Thoracic aorta (tissue), 2 donors: ENCODE results near the gene TMSB4X. TPM values are rescaled to one million over a fixed set of nuclear protein-coding genes. Genes with fewer than 3 reads are reported as not detected.
"Not testable (repeated sequence)": the region's sequence is repeated elsewhere in the genome, so short reads cannot be mapped to it uniquely, and the experiment has no call there.

Source experiments
- ATAC-seq: fragments of 150-250 bp; one replicate; pipeline ENCODE4 v1.8.0; 2017; ENCODE audit warnings: low read depth; ENCODE audit not compliant: insufficient number of reproducible peaks, low FRiP score
- DNase-seq: peaks from one replicate; pipeline ENCODE4 v3.0.0-alpha.2; 2020; ENCODE audit warnings: low spot score
- H3K27ac ChIP-seq, 2 donors: fragments of 200-600 bp; sonication (generic); 1 replicate in 1 of 2; 2 replicates in 1 of 2; pipeline ENCODE4 v1.5.1; 2016; ENCODE audit warnings: mild to moderate bottlenecking in 2 of 2, moderate library complexity in 2 of 2
- H3K27me3 ChIP-seq: fragments of 200-600 bp; sonication (generic); replicated peaks from 2 replicates; pipeline ENCODE4 v1.6.0; 2016; ENCODE audit warnings: mild to moderate bottlenecking; ENCODE audit not compliant: insufficient read depth
- H3K36me3 ChIP-seq: fragments of 200-600 bp; sonication (generic); one replicate; pipeline ENCODE4 v1.5.1; 2016
- H3K4me1 ChIP-seq, 2 donors: fragments of 200-600 bp; sonication (generic); 1 replicate in 1 of 2; 2 replicates in 1 of 2; pipeline versions ENCODE4 v1.5.1 to v1.6.0; 2016; ENCODE audit warnings: low read depth in 2 of 2, mild to moderate bottlenecking in 1 of 2; ENCODE audit not compliant: control insufficient read depth in 1 of 2
- H3K4me3 ChIP-seq: fragments of 200-600 bp; sonication (generic); 2 replicates; pipeline ENCODE4 v1.5.1; 2016; ENCODE audit warnings: mild to moderate bottlenecking
- H3K9me3 ChIP-seq: fragments of 200-600 bp; sonication (generic); 2 replicates; pipeline ENCODE4 v1.5.1; 2016
- total RNA-seq, 2 donors: library from RNA; depleted of rRNA; stranded (reverse); fragments of >200 nt; gene quantifications; one replicate each; pipeline versions ENCODE4 v1.1.0 to v1.2.3, GENCODE V29; 2016
- TF ChIP-seq, protein P1 (sequence below): fragments of 200-600 bp; sonication (generic); IDR thresholded peaks from one replicate; pipeline ENCODE4 v1.5.1; 2019; ENCODE audit warnings: antibody characterized with exemption

Gene TMSB4X
- total RNA-seq, 2 donors from 2014 or later, result 3,886 to 3,920 TPM

DNA sequence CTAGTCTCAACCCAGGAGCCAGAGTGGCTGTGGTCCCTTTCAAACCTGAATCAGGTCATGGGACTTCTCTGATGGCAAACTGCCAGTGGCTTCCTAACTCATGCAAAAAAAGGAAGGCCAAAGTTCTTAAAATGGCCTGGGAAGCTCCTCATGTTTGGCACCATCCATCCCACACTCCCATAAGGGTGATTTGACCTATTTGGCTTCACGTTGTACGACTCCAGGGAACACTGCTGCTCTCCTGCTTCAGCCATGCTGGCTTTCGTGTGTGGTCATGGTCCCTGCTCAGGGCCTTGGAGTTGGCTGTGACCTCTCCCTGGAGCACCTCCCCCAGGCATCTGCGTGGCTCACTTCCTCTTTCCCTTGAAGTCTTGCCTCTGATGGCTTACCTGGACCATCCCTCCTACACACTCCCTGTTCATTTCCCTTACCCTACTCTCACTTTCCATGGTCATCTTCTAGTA, 12.8 kb upstream of the TMSB4X start:
- Histone ChIP-seq H3K27me3 (no peaks in the 10 kb centered on the region), H3K27ac (no peak overlapping the region), H3K36me3 (no peaks in the 10 kb centered on the region), H3K9me3 (no peaks in the 10 kb centered on the region), H3K4me1 (peaks cover 3 to 4% of the 10 kb centered on the region in 2 donors), H3K4me3 (no peak overlapping the region)
- ATAC-seq, result no peak
- no peak for DNase-seq
- TF ChIP-seq, protein P1, sequence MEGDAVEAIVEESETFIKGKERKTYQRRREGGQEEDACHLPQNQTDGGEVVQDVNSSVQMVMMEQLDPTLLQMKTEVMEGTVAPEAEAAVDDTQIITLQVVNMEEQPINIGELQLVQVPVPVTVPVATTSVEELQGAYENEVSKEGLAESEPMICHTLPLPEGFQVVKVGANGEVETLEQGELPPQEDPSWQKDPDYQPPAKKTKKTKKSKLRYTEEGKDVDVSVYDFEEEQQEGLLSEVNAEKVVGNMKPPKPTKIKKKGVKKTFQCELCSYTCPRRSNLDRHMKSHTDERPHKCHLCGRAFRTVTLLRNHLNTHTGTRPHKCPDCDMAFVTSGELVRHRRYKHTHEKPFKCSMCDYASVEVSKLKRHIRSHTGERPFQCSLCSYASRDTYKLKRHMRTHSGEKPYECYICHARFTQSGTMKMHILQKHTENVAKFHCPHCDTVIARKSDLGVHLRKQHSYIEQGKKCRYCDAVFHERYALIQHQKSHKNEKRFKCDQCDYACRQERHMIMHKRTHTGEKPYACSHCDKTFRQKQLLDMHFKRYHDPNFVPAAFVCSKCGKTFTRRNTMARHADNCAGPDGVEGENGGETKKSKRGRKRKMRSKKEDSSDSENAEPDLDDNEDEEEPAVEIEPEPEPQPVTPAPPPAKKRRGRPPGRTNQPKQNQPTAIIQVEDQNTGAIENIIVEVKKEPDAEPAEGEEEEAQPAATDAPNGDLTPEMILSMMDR, result no peak

- H3K27ac ChIP-seq, result not testable (repeated sequence)
Measured at GRCh38 chrX:12963210-12963850, 11.6 kb upstream of the TMSB4X start.

GRCh38 chrX:12965131-12965940, 9.6 kb upstream of the TMSB4X start:
- H3K36me3 ChIP-seq, result no peaks in the 10 kb centered on the region
- no peaks in the 10 kb centered on the region for H3K27me3 ChIP-seq
- TF ChIP-seq, protein P1, result no peak
- ATAC-seq (no peak), DNase-seq (no peak)
- H3K4me1 ChIP-seq, result peaks cover 0 to 3% of the 10 kb centered on the region in 2 donors
- H3K27ac ChIP-seq, result peak overlapping the region in 1 of 2 donors; percentile 28
- no peaks in the 10 kb centered on the region for H3K9me3 ChIP-seq
- no peak overlapping the region for H3K4me3 ChIP-seq

More at GRCh38 chrX:12963210-12963850, 11.6 kb upstream of the TMSB4X start:
- H3K36me3 ChIP-seq, H3K4me3 ChIP-seq, H3K27me3 ChIP-seq, H3K4me1 ChIP-seq, ATAC-seq, DNase-seq, H3K9me3 ChIP-seq: not testable (repeated sequence)

DNA sequence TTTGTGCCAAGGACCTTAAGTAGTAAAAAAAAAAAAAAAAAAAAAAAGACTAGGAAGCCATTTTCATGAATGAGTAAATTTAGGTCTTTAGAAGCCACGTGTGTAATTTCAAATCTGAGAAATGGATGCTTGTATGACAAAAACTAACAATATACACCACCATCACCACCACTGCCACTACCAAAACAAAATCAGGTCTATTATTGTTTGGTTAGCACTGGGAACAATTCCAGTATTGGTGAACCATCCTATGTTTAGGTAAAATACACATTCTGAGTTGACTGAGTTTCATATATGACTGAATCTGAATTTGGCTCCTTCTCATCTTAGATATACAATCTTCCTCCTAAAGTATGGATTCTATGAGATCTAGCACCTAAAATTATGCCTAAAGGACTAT, 8.8 kb upstream of the TMSB4X start:
- peaks cover 4 to 8% of the 10 kb centered on the region in 2 donors for H3K4me1 ChIP-seq
- TF ChIP-seq, protein P1, result no peak

GRCh38 chrX:12967711-12968465, 7.0 kb upstream of the TMSB4X start:
- Histone ChIP-seq H3K4me1 (peaks cover 6 to 19% of the 10 kb centered on the region in 2 donors), H3K27me3 (no peaks in the 10 kb centered on the region), H3K4me3 (no peak overlapping the region), H3K36me3 (no peaks in the 10 kb centered on the region), H3K9me3 (no peaks in the 10 kb centered on the region), H3K27ac (peak overlapping the region in 1 of 2 donors; percentile 12)
- no peak for ATAC-seq
- no peak for DNase-seq
- TF ChIP-seq, protein P1, result no peak

More for the DNA sequence above, 8.8 kb upstream of the TMSB4X start:
- DNase-seq, result no peak
- ATAC-seq, result no peak
- Histone ChIP-seq H3K36me3 (no peaks in the 10 kb centered on the region), H3K9me3 (no peaks in the 10 kb centered on the region), H3K27me3 (no peaks in the 10 kb centered on the region), H3K4me3 (no peak overlapping the region), H3K27ac (no peak overlapping the region)
